NCI-H128 (cell line): ENCODE data around the gene CA7.

Experiments used
- DNase-seq: peaks from one replicate; lab custom pipeline; 2025; ENCODE audit not compliant: unreplicated experiment; lab: John Stamatoyannopoulos, UW

Gene CA7

DNA sequence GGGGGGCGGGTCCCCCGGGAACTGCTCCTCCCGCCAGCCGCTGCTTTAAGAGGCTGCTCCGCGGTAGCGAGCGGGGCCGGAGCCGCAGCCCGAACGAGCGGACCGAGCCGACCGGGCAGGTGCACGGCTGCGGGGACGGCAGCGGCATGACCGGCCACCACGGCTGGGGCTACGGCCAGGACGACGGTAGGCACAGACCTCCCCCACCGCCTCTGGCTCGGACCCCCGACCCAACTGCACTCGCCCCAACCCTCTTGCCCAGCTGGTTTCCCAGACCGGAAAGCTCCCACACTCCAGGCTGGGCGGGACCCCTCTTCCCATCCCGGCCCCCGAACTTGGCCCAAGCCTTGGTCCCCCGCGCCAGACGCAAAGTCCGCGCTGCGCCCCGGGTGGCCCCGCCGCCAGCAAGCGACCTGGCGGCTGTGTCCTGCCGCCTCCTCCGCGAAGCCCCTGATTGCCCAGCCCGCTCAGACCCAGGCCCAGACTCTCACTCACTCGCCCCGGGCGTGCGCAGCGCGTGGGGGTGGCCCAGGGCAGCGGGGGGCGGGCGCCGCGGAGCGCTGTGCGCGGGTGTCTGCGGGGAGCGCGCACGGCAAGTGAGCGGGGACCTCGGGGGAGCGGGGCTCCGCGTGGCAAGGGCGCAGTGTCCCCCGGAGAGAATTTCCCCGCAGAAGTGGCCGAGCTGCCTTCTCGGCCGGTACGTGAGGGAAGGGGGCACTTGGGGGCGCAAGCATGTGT, at the start of gene CA7:
CA7 (plus strand) TSS at position 73 of the 738 bp plus-strand sequence; CDS start at position 147, 74 bp downstream.
- DNase-seq = no peak

- DNase-seq = no peak
These were observed 46.1 kb upstream of the CA7 start for GRCh38 chr16:66798161-66798560.

DNA sequence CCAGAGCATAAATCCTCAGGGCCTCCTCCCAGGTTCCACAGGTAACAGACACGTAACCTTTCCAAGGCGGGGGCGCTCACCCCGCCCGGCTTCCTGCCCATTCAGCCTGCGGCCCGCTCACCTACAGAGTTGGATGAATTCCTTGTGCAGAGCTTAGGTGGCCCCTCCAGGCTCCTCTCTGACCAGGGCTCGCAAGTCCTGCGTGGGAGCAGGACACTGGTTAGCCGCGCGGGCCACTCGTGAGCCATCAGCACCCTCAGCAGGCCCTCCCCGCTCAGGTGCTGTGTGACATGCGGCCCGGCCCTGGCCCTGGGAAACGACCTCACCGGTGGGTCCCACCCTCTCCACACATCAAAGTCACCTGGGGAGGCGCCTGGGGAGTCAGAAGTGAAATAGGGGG, 43.4 kb upstream of the CA7 start:
- no peak for DNase-seq

- no peak for DNase-seq
These were observed 42.7 kb upstream of the CA7 start, which contains the start of gene TERB1 for GRCh38 chr16:66801320-66802105. TSS of gene TERB1 (minus strand) at chr16:66801584. CDS start at chr16:66796798, 4,786 bp downstream.

DNA sequence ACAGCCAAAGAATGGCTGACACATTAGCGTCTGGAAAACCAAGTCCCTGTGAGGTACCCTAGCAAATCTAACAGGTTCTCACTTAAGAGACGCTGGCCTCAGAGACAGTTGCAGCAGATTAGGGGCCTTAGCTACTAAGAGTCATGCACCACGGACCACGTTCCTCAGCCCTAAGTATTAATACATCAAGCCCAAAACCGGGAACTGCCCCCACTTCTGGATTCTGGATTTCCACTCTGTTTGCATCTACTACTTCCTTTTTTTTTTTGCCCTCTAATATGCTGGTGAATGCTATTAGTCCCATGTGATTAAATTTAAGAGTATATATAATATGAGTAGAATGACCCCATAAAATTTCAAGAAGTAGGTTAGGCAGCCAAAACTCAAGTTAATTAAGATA, 42.1 kb upstream of the CA7 start:
- no peak for DNase-seq

GRCh38 chr16:66809765-66810164, 34.4 kb upstream of the CA7 start:
- DNase-seq = no peak

DNA sequence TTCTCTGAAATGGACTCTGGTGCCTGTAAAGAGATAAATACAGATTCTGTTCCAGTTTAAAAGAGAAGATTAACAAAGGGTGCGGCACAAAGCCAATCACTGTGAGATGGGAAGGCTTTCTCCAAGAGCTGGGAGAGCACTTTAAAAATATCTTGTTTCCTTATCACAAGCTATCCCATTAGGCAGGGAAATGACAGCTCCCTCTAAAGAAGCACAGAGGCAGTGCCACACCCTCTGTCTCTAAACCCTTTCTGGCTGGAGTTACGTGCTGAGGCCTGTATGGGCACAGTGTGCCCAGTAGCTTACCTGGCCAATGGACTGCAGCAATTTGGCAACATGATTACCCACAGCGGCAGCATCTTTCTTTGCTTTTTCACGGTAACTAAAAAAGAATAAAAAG, 33.8 kb upstream of the CA7 start:
- no peak for DNase-seq

DNA sequence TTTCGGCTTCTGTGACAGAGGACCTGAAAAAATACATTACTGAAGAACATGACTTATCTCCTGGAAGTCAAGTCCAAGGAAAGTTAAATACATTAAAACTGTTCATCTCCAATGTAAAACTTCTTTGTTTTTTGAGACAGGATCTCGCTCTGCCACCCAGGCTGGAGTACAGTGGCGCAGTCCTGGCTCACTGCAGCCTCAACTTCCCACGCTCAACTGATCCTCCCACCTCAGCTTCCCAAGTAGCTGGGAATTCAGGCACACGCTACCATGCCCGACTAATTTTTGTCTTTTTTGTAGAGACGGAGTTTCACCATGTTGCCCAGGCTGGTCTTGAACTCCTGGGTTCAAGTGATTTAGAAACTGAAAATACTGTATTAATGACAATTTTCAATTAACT, 33.2 kb upstream of the CA7 start:
- DNase-seq = no peak

DNA sequence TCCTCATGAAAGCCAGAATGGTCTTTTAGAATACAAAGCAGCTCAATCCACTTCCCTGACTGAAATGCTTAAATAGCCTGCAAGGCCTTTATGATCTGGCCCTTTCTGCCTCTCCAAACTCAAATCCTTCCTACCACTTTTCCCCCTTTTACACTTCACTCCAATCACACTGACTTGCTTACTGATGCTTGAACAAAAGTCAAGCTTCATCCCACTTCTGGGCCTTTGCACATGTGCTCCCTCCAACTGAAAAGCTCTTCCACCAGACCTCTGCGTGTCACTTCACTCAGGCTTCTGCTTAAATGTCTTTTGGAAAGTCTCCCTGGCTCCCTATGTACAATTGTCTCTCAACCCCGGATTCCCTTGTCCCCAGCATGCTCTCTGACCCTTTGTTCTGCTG, 29.5 kb upstream of the CA7 start:
- DNase-seq = no peak

DNA sequence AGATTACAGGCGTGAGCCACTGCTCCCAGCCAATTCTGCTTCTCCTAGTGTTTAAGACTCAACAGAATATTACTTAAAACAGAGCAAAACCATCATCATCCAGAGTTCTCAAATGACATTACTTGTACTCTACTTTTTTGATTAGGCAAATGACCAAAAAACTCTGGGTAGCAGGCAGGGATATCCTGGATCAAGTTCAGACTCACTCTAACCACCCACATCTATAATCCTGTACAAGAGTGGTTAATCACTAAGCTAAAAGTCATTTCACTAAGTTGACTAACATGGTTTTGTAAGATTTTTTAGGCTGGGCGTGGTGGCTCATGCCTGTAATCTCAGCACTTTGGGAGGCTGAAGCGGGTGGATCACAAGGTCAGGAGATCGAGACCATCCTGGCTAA, 20.2 kb upstream of the CA7 start:
- DNase-seq = no peak

GRCh38 chr16:66830422-66831404, 13.5 kb upstream of the CA7 start, which contains the start of gene NAE1:
TSS of gene NAE1 (minus strand) at chr16:66830976. CDS start at chr16:66830899, 77 bp downstream.
- peak; percentile 68 for DNase-seq

DNA sequence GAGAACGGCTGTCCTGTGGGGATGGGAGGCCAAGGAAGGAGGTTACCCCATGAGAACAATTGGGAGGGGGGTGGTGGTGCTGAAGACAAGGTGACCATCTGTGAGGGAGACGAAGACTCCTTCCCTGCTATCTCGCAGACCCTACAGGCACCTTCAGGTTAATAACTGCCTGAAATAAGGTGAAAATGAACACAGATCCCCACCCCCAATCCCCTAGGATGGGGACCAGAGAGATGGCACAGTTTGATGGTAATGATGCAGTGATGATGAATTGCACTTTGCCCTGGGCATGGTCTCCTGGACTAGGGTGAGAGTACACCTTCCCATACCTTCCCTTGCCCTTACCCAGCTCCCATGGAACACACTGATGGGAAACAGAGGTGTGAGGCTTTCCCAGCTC, 12.0 kb upstream of the CA7 start:
- DNase-seq = no peak

GRCh38 chr16:66832661-66833305, 11.4 kb upstream of the CA7 start:
- no peak for DNase-seq

- DNase-seq = no peak
These were observed 9.5 kb upstream of the CA7 start for GRCh38 chr16:66834746-66835145.

DNA sequence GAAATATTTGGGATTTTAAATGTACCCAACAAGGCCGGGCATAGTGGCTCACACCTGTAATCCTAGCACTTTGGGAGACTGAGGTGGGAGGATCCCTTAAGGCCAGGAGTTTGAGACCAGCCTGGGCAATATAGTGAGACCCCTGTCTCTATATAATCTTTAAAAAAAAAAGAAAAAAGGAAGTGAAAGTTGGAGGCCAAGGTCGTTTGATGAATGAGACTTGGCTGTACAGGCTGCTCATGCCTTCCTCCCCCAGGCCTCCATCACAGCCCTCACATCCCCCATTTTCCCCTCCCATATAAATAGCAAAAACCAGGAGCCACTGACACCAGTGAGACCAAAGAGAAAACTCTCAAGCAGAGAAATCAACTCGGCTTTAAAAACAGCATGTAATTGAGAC, 3.3 kb upstream of the CA7 start:
- no peak for DNase-seq

DNA sequence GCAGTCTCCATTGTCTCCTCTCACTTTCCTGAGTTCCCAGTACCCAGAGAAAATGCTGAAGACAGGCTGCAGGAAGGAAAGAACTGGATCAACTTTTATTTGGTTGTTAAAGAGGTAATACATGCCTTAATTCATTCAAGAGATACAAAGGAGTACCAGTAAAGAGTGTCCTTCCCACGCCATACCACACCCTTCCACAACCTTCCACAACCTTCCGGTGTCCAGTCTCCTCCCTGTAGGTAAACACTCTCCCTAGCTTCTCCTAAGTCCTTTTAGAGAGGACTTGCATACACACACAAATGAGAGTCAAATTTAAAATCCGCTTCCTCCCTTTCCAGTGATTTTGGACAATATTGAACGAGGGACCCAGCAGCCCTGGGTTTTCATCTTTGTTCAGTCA, 2.8 kb upstream of the CA7 start:
- DNase-seq = no peak

DNA sequence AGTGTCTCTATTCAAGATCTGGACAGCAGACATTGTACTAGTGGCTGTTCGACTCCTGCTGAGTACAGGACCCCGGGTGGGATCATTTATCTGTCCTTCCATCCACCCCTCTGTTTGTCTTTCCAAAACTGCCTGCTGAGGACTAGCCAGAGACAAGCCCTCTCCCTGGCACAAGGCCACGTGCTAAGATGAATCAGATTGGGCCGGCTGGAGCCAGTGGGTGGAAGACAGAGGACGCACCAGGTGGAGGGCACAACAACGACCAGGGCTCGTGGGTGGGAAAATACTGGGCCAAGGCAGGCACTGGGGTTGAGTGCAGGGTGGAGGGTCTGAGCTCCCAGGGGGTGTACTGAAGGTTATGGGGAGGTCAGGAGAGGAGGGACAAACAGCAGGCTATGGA, 1.4 kb upstream of the CA7 start:
- no peak for DNase-seq

DNA sequence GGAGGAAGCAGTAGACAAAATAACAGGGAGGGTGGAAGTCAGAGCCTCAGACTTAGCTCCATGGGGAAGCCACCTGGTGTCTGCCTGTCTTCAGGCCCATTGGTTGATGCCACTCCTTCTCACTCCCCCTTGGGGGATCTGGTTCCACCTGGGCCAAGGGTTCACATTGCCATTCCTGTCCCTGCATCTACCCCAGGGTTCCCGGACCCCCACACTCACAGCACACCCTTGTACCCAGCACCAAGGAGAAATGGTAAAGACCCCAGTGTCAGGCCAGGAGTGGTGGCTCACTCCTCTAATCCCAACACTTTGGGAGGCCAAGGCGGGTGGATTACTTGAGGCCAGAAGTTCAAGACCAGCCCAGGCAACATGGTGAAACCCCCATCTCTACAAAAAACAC, 1.0 kb upstream of the CA7 start:
- no peak for DNase-seq

DNA sequence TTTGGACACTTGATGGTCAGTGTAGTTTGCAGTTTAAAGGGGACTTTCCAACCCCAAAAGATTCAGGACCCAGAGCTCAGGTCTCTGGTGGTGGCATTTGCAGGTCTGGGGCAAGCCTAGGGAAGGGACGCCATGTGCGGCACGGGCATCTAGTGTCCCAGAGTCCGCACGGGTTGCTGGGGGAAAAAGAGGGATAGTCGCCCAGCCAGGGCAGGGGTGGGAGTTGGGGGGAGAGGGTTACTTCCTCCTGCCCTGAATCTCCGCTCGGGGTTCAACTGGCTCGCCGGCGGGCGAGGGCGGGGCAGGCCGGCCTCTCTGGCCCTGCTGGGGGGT, 239 bp upstream of the CA7 start:
- DNase-seq = no peak

DNA sequence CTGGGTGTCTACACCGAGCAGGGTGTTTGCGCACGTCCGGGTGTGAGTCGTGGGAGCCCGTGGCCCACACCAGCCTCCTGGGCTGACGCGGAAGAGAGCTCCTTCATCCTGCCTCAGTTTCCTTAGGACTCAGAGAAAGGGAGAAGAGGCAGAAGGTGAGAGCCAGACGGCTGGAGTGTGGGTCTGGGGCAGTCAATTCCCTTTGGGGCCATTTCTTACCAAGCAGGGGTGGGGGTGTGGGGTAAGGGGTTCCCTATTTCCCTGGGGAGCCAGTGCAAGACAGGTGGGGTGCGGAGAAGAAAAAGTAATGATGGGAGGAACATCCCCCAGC, 831 bp downstream of the CA7 start:
- DNase-seq = no peak

DNA sequence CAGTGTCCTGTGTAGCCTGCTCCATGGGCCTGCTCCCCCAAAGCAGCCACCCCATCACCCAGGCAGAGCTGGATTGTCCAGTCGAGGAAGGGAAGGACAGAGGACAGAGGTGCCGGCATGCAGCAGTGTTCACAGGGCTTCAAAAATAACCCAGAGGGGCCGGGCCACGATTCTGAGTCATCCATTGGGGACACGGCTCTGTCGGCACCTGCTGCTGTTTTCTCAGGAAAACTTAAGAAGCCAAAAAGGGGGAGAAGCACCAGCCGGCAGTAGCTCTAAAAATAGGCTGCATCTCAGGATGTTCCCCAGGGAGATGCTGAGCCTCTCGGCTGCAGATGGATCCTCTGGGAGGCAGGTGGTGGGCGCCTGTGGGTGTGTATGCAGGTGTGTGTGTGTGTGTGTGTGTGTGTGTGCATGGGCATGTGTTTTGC, 1.6 kb downstream of the CA7 start:
- DNase-seq = no peak
